Measurements from ENCODE around the gene CRLF1.

CRLF1 gene

GRCh38 chr19:18588611-18589379 is 17.8 kb downstream of the CRLF1 start, which contains the start of gene REX1BD (continued):
- peak; percentile 67; the same call in 1 of the 2 replicates for TF ChIP-seq ZFP69B (tag by site-specific recombination; IDR thresholded peaks at IDR 0.05)
- no peak for TF ChIP-seq ZBTB49 (tag by site-specific recombination; IDR thresholded peaks at IDR 0.05; ENCODE audit: low read depth)
- peak; percentile 96; the same call in 1 of the 2 replicates for TF ChIP-seq REPIN1 (tag by site-specific recombination; IDR thresholded peaks at IDR 0.05; ENCODE audit: low read depth)
- TF ChIP-seq, protein P1, sequence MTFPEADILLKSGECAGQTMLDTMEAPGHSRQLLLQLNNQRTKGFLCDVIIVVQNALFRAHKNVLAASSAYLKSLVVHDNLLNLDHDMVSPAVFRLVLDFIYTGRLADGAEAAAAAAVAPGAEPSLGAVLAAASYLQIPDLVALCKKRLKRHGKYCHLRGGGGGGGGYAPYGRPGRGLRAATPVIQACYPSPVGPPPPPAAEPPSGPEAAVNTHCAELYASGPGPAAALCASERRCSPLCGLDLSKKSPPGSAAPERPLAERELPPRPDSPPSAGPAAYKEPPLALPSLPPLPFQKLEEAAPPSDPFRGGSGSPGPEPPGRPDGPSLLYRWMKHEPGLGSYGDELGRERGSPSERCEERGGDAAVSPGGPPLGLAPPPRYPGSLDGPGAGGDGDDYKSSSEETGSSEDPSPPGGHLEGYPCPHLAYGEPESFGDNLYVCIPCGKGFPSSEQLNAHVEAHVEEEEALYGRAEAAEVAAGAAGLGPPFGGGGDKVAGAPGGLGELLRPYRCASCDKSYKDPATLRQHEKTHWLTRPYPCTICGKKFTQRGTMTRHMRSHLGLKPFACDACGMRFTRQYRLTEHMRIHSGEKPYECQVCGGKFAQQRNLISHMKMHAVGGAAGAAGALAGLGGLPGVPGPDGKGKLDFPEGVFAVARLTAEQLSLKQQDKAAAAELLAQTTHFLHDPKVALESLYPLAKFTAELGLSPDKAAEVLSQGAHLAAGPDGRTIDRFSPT (tag by site-specific recombination; IDR thresholded peaks at IDR 0.05) = peak; percentile 84
- TF ChIP-seq ZBTB20 (tag by site-specific recombination; IDR thresholded peaks at IDR 0.05) = peak; percentile 84; the same call in 1 of the 2 replicates
- TF ChIP-seq SP7 (tag by site-specific recombination; IDR thresholded peaks at IDR 0.05) = peak; percentile 85
- TF ChIP-seq ZNF362 (tag by site-specific recombination; IDR thresholded peaks at IDR 0.05) = no peak
- TF ChIP-seq, protein P2, sequence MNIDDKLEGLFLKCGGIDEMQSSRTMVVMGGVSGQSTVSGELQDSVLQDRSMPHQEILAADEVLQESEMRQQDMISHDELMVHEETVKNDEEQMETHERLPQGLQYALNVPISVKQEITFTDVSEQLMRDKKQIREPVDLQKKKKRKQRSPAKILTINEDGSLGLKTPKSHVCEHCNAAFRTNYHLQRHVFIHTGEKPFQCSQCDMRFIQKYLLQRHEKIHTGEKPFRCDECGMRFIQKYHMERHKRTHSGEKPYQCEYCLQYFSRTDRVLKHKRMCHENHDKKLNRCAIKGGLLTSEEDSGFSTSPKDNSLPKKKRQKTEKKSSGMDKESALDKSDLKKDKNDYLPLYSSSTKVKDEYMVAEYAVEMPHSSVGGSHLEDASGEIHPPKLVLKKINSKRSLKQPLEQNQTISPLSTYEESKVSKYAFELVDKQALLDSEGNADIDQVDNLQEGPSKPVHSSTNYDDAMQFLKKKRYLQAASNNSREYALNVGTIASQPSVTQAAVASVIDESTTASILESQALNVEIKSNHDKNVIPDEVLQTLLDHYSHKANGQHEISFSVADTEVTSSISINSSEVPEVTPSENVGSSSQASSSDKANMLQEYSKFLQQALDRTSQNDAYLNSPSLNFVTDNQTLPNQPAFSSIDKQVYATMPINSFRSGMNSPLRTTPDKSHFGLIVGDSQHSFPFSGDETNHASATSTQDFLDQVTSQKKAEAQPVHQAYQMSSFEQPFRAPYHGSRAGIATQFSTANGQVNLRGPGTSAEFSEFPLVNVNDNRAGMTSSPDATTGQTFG (tag by site-specific recombination; IDR thresholded peaks at IDR 0.05; ENCODE audit: borderline replicate concordance) = peak; percentile 83; the same call in 1 of the 2 replicates
- TF ChIP-seq ZNF10 (tag by site-specific recombination; IDR thresholded peaks at IDR 0.05) = peak; percentile 74; the same call in 1 of the 2 replicates
- peak; percentile 88 for TF ChIP-seq ZNF501 (tag by site-specific recombination; IDR thresholded peaks at IDR 0.05)
- TF ChIP-seq, protein P3, sequence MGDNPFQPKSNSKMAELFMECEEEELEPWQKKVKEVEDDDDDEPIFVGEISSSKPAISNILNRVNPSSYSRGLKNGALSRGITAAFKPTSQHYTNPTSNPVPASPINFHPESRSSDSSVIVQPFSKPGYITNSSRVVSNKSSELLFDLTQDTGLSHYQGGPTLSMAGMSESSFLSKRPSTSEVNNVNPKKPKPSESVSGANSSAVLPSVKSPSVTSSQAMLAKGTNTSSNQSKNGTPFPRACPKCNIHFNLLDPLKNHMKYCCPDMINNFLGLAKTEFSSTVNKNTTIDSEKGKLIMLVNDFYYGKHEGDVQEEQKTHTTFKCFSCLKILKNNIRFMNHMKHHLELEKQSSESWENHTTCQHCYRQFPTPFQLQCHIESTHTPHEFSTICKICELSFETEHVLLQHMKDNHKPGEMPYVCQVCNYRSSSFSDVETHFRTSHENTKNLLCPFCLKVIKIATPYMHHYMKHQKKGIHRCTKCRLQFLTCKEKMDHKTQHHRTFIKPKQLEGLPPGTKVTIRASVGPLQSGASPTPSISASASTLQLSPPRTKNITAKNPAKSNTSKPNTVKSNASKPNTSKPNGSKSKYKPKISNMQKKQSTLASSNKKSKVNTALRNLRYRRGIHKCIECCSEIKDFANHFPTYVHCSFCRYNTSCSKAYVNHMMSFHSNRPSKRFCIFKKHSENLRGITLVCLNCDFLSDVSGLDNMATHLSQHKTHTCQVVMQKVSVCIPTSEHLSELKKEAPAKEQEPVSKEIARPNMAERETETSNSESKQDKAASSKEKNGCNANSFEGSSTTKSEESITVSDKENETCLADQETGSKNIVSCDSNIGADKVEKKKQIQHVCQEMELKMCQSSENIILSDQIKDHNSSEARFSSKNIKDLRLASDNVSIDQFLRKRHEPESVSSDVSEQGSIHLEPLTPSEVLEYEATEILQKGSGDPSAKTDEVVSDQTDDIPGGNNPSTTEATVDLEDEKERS (tag by site-specific recombination; IDR thresholded peaks at IDR 0.05) = no peak
- 0 out of 2 replicates have a peak, but pooled peaks have one; percentile 63 for TF ChIP-seq ZSCAN18 (tag by site-specific recombination; IDR thresholded peaks at IDR 0.05)
- TF ChIP-seq, protein P4, sequence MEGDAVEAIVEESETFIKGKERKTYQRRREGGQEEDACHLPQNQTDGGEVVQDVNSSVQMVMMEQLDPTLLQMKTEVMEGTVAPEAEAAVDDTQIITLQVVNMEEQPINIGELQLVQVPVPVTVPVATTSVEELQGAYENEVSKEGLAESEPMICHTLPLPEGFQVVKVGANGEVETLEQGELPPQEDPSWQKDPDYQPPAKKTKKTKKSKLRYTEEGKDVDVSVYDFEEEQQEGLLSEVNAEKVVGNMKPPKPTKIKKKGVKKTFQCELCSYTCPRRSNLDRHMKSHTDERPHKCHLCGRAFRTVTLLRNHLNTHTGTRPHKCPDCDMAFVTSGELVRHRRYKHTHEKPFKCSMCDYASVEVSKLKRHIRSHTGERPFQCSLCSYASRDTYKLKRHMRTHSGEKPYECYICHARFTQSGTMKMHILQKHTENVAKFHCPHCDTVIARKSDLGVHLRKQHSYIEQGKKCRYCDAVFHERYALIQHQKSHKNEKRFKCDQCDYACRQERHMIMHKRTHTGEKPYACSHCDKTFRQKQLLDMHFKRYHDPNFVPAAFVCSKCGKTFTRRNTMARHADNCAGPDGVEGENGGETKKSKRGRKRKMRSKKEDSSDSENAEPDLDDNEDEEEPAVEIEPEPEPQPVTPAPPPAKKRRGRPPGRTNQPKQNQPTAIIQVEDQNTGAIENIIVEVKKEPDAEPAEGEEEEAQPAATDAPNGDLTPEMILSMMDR (tag by site-specific recombination; IDR thresholded peaks at IDR 0.05) = peak; percentile 98
- no peak for TF ChIP-seq TCF7L2 (IDR thresholded peaks at IDR 0.05; ENCODE audit: borderline replicate concordance, low read depth, low read length)
- TF ChIP-seq, protein P5, sequence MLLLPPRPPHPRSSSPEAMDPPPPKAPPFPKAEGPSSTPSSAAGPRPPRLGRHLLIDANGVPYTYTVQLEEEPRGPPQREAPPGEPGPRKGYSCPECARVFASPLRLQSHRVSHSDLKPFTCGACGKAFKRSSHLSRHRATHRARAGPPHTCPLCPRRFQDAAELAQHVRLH (tag by site-specific recombination; IDR thresholded peaks at IDR 0.05) = peak; percentile 64; the same call in 1 of the 2 replicates
- TF ChIP-seq ZNF843 (tag by site-specific recombination; IDR thresholded peaks at IDR 0.05) = peak; percentile 73
- peak; percentile 83 for TF ChIP-seq KLF10 (tag by site-specific recombination; IDR thresholded peaks at IDR 0.05)
- TF ChIP-seq, protein P6, sequence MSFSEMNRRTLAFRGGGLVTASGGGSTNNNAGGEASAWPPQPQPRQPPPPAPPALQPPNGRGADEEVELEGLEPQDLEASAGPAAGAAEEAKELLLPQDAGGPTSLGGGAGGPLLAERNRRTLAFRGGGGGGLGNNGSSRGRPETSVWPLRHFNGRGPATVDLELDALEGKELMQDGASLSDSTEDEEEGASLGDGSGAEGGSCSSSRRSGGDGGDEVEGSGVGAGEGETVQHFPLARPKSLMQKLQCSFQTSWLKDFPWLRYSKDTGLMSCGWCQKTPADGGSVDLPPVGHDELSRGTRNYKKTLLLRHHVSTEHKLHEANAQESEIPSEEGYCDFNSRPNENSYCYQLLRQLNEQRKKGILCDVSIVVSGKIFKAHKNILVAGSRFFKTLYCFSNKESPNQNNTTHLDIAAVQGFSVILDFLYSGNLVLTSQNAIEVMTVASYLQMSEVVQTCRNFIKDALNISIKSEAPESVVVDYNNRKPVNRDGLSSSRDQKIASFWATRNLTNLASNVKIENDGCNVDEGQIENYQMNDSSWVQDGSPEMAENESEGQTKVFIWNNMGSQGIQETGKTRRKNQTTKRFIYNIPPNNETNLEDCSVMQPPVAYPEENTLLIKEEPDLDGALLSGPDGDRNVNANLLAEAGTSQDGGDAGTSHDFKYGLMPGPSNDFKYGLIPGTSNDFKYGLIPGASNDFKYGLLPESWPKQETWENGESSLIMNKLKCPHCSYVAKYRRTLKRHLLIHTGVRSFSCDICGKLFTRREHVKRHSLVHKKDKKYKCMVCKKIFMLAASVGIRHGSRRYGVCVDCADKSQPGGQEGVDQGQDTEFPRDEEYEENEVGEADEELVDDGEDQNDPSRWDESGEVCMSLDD (tag by site-specific recombination; IDR thresholded peaks at IDR 0.05) = peak; percentile 85; the same call in 1 of the 2 replicates
- TF ChIP-seq ZNF239 (tag by site-specific recombination; IDR thresholded peaks at IDR 0.05) = peak; percentile 58; the same call in 1 of the 2 replicates
